OCI-LY7 (cell line): ENCODE data around the gene MEF2D.

ENCODE experiments used
- EZH2phosphoT487 ChIP-seq: fragments of 200-600 bp; sonication (generic); IDR thresholded peaks from 2 replicates; pipeline ENCODE4 v1.6.1; 2018; ENCODE audit warnings: low read depth, borderline replicate concordance, mild to moderate bottlenecking, mixed run types, antibody characterized with exemption, low read length, moderate library complexity, mixed read lengths
- TF ChIP-seq, protein P1 (sequence below): fragments of 200-600 bp; sonication (generic); conservative IDR thresholded peaks from 2 replicates; pipeline ENCODE4 v1.5.1; 2014; ENCODE audit warnings: mild to moderate bottlenecking, antibody characterized with exemption, low read length, moderate library complexity, mixed read lengths

DNA sequence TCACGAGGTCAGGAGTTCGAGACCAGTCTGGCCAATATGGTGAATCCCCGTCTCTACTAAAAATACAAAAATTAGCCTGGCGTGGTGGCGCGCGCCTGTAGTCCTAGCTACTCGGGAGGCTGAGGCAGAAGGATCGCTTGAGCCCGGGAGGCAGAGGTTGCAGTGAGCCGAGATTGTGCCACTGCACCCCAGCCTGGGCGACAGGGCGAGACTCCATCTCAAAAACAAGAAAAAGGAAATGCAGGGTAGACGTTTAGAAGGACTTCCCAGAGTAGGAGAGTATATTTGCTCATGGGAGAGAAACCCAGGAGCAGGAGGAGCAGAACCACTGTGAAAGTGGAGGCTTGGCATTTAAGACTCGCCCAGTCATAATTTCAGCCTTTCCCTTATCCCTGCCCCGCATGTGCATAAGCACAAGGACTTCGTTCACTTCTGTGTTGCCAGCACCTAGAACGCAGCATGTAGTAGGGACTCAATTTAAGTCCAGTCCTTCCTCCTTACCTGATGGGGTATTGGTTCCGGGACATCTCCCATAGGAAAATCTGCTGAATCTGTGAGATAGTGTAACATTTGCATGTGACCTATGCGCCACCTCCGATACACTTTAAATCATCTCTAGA, 5.2 kb upstream of the MEF2D start:
- TF ChIP-seq, protein P1, sequence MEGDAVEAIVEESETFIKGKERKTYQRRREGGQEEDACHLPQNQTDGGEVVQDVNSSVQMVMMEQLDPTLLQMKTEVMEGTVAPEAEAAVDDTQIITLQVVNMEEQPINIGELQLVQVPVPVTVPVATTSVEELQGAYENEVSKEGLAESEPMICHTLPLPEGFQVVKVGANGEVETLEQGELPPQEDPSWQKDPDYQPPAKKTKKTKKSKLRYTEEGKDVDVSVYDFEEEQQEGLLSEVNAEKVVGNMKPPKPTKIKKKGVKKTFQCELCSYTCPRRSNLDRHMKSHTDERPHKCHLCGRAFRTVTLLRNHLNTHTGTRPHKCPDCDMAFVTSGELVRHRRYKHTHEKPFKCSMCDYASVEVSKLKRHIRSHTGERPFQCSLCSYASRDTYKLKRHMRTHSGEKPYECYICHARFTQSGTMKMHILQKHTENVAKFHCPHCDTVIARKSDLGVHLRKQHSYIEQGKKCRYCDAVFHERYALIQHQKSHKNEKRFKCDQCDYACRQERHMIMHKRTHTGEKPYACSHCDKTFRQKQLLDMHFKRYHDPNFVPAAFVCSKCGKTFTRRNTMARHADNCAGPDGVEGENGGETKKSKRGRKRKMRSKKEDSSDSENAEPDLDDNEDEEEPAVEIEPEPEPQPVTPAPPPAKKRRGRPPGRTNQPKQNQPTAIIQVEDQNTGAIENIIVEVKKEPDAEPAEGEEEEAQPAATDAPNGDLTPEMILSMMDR = no peak
- TF ChIP-seq EZH2phosphoT487 = no peak
